H1 (cell line): ENCODE measurements around the gene ARHGEF7. TPM values are rescaled to one million over a fixed set of nuclear protein-coding genes. Genes with fewer than 3 reads are reported as not detected.

Experiments
- CHD2 ChIP-seq: IDR thresholded peaks from 2 replicates; pipeline ENCODE4 v1.6.1; 2012; ENCODE audit warnings: low read length, improper control_type of control experiment
- CHD7 ChIP-seq: fragments of 300-600 bp; sonication (generic); IDR thresholded peaks from 2 replicates; pipeline ENCODE4 v1.7.1; 2012; ENCODE audit warnings: low read length, moderate library complexity, mild to moderate bottlenecking, inconsistent platforms; ENCODE audit not compliant: insufficient replicate concordance
- FOSL1 ChIP-seq: IDR thresholded peaks from 2 replicates; pipeline ENCODE4 v1.6.1; 2011; ENCODE audit warnings: mild to moderate bottlenecking, low read depth, low read length, moderate library complexity; ENCODE audit not compliant: insufficient read depth
- KDM4A ChIP-seq: IDR thresholded peaks from one replicate; pipeline ENCODE4 v1.7.1; 2012; ENCODE audit warnings: low read depth, mild to moderate bottlenecking, moderate library complexity, low read length, inconsistent platforms; ENCODE audit not compliant: severe bottlenecking
- RBBP5 ChIP-seq: IDR thresholded peaks from 2 replicates; pipeline ENCODE4 v1.7.1; 2012; ENCODE audit warnings: low read depth, mild to moderate bottlenecking, inconsistent platforms, low read length, moderate library complexity, borderline replicate concordance
- polyA plus RNA-seq, 7 experiments: library from polyadenylated mRNA; depleted of rRNA in 3 of 7; stranded (reverse) in 5 of 7; unstranded in 2 of 7; fragments of >200 nt in 5 of 7; fragments of 200-250 nt in 2 of 7; gene quantifications; 1 replicate in 5 of 7; 2 replicates in 1 of 7; 4 replicates in 1 of 7; pipeline versions ENCODE4 v1.2.1 to v1.2.3, GENCODE V29; 2011 to 2013; ENCODE audit warnings: missing spikeins in 2 of 7, mixed read lengths in 2 of 7
- total RNA-seq: library from RNA; stranded (reverse); fragmentation: NEBNext Ultra II Directional; extraction: Animal tissue kit (Norgen Biotek cat#: 25700); gene quantifications from 2 replicates; pipeline ENCODE4 v1.2.1, GENCODE V29; 2021

ARHGEF7 gene
- total and polyA plus RNA-seq, 2 of the 8 experiments (the other 6 are each of a cell fraction or from before 2014, with no cell fraction given) = 26.2 to 56.5 TPM

GRCh38 chr13:111153977-111154332, 38.8 kb downstream of the ARHGEF7 start (continued):
- TF ChIP-seq CHD7 (no peak), CHD2 (no peak), RBBP5 (0 out of 2 replicates have a peak, but pooled peaks have one; percentile 10), KDM4A (no peak), FOSL1 (no peak)
